ENCODE results near the gene CDCA3.
"Not testable (repeated sequence)": the region's sequence is repeated elsewhere in the genome, so short reads cannot be mapped to it uniquely, and the experiment has no call there.

CDCA3 gene

DNA sequence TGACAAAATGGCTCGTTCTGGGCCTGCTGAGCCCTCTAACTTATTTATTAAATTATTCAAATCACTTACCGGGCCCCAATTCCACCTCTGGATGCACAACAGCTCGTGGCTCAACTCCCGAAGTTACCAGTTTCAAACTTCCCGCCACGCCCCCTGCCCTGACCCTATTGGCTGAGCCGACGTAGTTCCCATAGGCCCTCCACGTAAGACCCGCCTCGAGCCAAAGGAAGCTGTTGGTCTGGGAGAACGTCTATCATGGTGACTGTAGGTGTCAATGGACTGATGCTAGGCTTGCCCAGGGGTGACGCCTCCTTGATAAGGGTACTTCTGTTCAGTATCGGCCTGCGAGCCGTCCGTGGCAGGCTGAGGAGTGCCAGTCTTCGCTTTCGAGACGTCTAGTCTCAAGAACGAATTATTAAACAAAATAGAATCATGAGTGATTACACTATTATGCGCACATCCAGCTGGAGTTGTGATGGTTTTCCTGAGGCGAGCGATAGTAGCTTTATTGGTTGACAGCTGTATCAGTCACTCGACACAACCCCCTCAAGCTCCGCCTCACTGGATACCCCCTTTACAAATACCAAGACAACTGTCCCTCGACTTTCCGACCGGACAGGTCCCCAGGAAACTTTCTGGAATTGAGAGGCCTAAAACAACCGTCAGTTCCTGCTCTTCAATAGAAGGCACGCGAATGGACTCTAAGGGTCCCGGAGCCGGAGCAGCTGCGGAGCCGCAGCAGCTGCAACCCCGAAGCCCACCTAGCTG, at the start of gene CDCA3:
TSS of gene CDCA3 (minus strand) at position 134 of the 768 bp plus-strand sequence. CDS start 334 bp downstream, outside the sequence.
- peak; percentile 97 for DNase-seq

DNA sequence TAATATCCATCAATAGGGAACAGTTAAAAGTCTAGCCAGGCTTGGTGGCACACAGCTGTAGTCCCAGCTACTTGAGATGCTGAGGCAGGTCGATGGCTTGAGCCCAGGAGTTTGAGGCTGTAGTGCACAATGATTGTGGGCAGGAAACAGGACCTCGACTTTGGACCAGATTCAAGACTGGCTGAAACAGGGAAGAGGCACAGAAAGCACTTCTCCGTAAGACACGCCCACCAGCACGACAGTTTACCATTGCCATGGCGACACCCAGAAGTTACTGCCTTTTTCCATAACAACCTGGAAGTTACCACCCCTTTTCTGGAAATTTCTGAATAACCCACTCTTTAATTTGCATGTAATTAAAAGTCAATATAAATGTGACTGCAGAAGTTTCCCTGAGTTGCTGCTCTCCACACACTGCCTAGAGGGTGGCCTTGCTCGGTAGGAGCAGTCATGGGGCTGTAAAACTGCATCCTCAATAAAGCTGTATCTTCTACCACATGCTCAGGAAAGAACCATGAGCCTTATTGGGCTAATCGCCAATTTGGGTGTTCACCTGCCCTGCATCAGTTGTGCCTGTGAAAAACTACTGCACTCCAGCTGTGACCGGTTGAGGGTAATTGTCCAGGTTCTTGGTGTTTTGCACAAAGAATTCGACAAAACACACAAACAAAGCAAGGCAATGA, 48.9 kb upstream of the CDCA3 start:
- DNase-seq, result no peak

DNA sequence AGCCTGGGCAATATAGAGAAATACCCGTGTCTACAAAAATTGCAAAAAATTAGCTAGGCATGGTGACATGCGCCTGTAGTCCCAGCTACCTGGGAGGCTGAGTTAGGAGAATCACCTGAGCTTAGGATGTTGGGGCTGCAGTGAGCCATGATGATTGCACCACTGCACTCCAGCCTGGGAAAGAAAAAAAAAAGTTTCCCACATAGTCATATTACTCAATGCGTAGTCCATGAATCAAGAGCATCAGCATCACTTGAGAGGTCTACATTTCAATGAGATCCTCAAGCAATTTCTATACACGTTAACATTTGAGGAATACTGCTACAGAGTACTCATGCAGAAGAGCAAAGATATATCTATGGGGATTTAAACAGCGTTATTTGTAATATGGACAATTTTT, 48.3 kb upstream of the CDCA3 start:
- DNase-seq, result no peak

DNA sequence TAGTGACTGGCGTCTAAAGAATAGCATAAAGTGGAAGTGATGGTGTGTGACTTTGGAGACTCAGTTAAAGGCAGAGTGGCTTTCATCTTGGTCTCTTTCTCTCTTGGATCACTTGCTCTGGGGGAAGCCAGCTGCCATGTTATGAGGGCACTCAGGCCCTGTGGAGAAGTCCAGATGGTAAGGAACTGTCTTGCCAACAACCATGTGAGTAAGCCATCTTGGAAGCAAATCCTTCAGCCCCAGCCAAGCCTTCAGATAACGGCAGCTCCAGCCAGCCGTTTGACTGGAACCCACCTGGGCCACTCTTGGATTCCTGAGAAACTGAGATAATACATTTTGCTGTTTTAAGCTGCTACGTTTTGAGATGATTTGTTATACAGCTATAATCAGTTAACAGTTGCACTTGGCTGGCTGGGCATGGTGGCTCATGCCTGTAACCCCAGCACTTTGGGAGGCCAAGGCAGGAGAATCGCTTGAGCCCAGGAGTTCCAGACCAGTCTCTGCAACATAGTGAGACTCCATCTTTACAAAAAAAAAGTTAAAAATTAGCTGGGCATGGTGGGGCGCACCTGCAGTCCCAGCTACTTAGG, 45.9 kb upstream of the CDCA3 start:
- DNase-seq, result no peak

DNA sequence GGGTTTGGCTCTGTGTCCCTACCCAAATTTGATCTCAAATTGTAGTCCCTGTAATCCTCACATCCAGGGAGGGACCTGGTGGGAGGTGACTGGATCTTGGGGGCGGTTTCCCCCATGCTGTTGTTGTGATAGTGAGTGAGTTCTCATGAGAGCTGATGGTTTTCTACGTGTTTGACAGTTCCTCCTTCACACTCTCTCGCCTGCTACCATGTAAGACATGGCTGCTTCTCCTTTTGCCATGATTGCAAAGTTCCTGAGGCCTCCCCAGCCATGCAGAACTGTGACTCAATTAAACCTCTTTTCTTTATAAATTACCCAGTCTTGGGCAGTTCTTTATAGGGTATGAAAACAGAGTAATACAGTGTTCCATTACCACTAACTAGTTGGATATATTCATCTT, 43.2 kb upstream of the CDCA3 start:
- no peak for DNase-seq

DNA sequence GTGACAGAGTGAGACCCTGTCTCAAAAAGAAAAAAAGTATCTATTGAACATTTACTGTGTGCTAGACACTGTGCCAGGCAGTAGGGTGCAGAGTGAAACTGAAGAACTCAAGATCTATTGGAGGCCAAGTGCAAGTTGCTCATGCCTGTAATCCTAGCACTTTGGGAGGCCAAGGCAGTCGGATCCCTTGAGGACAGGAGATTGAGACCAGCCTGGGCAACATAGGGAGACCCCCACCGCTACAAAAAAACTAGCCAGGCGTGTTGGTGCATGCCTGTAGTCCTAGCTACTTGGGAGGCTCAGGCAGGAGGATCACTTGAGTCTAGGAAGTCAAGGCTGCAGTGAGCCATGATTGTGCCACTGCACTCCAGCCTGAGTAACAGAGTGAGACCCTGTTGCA, 41.6 kb upstream of the CDCA3 start:
- not testable (repeated sequence) for DNase-seq

DNA sequence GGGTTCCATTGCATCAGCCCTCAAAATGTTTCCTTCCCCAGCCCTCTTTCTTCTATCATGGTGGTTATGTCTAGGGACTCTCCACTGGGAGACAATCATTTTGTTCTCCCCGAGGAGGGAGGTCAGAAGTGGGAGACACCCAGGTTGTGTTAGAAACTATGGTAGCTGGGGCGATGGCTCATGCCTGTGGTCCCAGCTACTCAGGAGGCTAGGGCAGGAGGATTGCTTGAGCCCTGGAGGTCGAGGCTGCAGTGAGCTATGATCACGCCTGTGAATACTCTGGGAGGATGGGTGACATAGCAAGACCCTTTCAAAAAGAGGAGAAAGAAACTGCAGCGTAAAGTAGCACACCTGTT, 40.5 kb upstream of the CDCA3 start:
- peak; percentile 47 for DNase-seq

DNA sequence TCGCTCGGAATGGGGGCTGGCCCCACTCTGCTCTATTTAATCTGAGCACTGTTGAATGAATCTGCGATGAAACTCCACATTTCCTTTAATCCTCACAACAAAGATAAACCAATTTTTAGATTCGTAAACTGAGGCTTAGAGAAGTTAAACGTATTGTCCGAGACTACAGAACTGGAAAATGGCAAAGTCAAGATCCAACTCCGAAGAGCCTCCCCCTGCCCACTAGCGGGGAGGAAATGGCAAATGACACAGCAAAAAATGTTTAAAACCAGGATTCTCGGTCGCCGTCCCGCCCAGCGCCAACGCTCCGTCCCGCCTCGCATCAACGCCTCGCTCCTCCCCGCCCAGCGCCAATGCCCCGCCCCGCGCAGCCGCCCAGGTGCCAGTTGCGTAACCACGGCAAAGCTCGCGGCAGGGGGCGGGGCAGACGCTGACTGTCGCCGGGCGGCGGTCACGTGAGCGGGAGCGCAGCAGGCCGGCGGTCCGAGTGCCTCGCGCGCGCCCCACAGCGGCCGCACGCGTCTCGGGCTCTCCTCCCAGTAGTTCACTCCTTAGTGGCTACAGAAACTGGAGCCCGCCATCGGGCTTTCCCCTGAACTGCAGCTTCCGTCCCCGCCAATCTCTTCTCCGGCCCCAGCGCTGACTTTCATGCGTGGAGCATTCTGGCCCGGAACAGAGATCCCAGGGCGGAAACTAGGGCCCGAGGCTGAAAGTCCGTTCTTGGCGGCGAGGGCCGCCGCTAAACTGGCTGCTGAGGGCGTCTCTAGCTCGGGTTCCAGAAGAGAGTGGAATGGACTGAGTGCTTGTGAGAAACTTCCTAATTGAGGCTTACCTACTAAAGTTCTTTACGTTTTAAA, 39.9 kb upstream of the CDCA3 start:
- DNase-seq, result peak; percentile 99

DNA sequence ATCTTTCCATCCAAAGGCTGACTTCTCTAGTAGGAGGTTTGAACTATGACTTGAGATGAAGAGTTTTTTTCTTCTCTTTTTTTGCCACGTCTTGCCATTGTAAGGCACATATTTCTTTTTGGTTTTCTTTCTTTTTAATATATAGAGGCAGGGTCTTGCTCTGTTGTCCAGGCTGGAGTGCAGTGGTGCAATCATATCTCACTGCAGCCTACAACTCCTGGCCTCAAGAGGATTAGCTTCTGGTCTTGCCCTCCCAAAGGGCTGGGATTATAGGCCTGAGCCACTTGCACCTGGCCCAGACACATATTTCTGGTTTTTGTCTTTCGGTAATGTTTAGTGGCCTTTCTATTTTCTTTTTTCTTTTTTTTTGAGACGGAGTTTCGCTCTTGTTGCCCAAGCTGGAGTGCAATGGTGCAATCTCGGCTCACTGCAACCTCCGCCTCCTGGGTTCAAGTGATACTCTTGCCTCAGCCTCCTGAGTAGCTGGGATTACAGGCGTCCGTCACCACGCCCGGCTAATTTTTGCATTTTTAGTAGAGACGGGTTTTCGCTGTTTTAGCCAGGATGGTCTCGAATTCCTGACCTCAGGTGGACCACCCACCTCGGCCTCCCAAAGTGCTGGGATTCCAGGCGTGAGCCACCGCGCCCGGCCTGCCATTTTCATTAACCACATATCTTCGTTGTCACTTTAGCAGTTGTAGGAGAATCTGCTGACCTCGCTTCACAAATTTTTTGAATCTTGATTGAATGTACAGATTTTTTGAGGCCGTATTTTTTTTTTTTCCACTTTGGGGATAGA, 38.9 kb upstream of the CDCA3 start:
- not testable (repeated sequence) for DNase-seq

DNA sequence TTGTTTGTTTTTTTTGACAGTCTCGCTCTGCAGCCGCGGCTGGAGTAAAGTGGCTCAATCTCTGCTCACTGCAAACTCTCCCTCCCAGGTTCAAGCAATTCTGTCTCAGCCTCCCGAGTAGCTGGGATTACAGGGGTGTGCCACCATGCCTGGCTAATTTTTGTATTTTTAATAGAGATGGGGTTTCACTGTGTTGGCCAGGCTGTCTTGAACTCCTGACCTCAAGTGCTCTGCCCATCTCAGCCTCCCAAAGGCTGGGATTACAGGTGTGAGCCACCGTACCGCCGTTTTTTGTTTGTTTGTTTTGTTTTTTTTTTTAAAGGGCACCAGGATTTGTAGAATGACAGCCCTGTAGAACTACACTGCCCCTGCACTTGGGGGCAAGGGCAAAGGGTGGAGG, 37.7 kb upstream of the CDCA3 start:
- not testable (repeated sequence) for DNase-seq

DNA sequence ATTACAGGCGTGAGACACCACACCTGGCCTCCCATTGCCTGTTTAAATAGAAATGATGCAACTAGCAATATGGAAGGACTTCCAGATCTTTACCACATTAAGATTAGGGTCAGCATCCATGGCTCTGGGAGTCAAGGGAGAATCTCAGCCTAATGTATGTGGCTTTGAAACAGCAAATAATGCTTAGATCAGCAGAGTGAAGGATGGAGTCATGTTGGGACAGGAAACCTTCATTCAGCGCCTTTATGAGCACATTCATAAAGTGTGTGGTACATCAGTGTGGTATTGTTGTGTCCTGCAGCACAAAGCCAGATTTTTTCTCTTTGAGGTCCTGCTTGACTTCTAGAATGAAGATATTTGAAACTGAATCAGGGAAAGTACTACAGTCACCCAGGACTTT, 37.3 kb upstream of the CDCA3 start:
- no peak for DNase-seq

DNA sequence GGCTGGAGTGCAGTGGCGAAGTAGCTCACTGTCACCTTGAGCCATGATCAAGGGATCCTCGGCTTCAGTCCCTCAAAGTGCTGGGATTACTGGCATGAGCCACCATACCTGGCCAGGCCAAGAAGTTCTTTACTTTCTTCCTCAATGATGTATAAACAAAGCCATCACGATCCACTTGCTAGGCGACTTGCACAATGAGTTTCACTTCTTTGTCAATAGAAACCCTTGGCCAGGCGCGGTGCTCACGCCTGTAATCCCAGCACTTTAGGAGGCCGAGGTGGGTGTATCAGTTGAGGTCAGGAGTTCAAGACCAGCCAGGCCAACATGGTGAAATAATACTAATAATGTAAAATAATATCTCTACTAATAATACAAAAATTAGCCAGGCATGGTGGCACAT, 36.4 kb upstream of the CDCA3 start:
- DNase-seq, result no peak

DNA sequence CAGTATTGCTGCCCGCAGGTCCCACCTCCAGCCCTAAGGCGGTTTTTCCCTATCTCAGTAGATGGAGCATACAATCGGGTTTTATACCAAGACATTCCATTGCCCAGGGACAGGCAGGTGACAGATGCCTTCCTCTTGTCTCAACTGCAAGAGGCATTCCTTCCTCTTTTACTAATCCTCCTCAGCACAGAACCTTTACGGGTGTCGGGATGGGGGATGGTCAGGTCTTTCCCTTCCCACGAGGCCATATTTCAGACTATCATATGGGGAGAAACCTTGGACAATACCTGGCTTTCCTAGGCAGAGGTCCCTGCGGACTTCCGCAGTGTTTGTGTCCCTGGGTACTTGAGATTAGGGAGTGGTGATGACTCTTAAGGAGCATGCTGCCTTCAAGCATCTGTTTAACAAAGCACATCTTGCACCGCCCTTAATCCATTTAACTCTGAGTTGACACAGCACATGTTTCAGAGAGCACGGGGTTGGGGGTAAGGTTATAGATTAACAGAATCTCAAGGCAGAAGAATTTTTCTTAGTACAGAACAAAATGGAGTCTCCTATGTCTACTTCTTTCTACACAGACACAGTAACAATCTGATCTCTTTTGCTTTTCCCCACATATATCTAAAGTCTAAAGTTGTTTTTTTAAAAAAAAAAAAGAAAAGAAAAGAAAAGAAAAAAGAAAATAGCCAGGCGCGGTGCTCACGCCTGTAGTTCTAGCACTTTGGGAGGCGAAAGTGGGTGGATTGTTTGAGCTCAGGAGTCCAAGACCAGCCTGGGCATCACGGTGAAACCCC, 35.3 kb upstream of the CDCA3 start:
- DNase-seq, result not testable (repeated sequence)

DNA sequence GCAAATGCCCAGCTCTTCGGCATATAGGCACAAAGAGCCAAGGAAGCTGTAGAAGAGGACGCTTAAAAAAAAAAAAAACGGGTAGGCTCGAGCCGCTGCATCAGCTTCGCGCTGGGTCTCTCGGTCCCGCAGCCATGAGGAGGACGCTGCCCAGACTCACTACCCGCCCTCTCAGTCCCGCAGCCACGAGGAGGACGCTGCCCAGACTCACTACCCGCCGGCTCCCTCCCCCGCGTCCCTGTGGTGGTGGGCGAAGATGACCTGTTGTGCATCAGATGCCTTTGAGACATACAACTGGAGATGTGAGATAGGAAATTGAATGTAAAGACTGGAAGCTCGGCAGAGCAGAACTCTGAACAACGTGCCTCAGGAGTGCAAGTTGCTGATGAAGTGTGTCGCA, 33.5 kb upstream of the CDCA3 start:
- DNase-seq, result no peak

DNA sequence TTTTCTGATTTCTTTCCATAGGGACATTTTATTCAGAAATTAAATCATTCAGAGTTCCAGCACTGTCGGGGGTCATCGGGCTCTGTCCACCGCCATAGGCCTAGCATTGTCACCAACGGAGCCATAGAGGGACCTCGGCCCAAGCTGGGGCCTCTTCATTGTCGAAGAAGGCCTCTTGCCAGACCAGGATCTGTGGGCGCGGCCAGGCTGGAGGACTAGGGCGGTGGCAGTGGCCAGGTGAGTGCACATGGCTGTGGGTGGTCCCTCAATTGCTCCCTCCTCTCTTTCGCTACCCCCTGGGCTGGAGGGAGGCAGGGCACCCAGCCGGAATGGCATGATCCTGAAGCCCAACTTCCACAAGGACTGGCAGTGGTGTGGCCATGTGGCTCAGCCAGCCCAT, 32.6 kb upstream of the CDCA3 start:
- DNase-seq, result no peak

DNA sequence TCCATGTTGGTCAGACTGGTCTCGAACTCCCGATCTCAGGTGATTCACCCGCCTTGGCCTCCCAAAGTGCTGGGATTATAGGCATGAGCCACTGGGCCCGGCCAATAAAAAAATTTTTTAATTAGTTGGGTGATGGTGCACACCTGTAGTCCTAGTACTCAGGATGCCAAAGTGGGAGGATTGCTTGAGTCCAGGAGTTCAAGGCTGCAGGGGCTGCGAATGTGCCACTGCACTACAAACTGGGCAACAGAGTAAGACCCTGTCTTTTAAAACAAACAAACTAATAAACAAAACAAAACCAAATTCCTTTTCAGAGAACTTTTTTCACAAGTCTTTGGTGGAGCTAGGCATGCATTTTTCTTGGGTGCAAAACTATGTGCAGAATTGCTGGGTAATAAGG, 32.2 kb upstream of the CDCA3 start:
- no peak for DNase-seq

DNA sequence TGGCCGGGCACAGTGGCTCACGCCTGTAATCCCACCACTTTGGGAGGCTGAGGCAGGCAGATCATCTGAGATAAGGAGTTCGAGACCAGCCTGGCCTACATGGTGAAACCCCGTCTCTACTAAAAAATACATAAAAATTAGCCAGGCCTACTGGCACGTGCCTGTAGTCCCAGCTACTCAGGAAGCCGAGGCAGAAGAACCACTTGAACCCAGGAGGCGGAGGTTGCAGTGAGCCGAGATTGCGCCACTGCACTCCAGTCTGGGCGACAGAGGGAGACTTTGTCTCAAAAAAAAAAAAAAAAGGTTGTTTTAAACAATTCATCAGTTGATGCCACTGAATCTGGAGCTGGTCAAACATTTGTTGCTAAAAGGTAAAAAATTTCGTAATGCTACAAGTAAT, 28.7 kb upstream of the CDCA3 start:
- DNase-seq, result not testable (repeated sequence)

DNA sequence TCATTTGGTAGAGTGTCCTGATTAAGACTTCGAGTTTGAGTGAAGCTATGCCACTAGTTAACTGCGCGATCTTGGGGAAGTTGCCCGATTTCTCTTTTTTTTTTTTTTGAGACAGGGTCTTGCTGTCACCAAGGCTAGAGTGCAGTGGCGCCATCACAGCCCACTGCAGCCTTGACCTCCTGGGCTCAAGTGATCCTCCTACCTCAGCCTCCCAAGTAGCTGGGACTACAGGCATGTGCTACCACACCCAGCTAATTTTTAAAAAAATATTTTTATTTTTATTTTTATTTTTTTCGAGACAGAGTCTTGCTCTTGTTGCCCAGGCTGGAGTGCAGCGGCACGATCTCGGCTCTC, 22.9 kb upstream of the CDCA3 start:
- DNase-seq, result not testable (repeated sequence)

DNA sequence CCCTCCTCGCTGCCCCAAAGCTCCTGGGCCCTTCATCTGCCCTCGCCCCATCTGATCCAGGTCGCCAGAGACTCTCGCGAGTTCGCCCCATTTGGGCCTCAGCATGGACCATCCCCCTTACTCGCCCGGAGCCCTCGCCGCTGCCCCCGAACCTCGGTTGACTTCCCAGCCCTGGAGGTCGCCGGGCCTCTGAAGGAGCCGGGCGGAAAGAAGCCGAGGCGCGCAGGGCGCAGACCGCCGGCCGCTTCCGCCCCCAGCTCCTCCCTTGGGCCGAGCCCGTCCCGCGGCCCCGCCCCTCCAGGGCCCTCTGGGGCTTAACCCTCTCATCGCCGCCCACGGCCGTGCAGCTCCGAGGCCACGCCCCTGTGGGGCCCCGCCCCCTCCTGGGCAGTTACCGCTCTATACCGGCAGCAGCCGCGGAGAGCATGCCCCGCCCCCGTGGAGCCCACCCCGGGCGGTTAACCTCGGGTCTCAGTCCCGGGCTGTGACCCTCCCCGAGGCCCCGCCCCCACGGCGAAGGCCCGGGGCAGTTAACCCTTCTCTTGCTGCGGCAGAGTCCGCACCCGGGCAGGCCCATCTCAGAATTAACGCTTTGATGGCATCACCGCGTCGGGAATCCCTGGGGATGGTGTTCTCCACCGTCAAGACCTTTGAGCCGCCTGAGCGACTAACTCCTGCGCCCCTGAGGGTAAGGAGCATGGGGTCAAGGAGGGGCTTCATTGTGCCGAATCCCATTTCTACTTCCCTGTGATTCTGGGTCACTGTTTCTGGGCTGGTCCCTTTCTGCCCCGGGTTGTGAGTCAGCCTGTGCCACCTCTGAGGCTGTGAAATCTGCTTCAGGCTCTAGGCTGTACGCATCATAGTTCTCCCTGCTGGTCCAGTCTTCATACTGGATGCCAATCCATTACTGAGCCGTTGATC, 22.3 kb upstream of the CDCA3 start, which contains the start of gene SPSB2:
TSS of gene SPSB2 (minus strand) at position 210 of the 921 bp plus-strand sequence. CDS start 402 bp downstream, outside the sequence.
- DNase-seq, result peak; percentile 100
